GM21515 (cell line): ENCODE results near the gene CASP5.

Source experiments
- ATAC-seq: cut with Tn5 transposase; IDR thresholded peaks from one replicate; pipeline ENCODE4 v1.9.1; 2021; ENCODE audit not compliant: unreplicated experiment

The CASP5 gene

GRCh38 chr11:104968355-104968855 lies 54.6 kb downstream of the CASP5 start, which contains the start of gene CASP4:
Gene CASP4, minus strand, starts transcription at chr11:104968574. Its CDS starts 49 bp downstream, at chr11:104968525.
- peak; percentile 95 for ATAC-seq

DNA sequence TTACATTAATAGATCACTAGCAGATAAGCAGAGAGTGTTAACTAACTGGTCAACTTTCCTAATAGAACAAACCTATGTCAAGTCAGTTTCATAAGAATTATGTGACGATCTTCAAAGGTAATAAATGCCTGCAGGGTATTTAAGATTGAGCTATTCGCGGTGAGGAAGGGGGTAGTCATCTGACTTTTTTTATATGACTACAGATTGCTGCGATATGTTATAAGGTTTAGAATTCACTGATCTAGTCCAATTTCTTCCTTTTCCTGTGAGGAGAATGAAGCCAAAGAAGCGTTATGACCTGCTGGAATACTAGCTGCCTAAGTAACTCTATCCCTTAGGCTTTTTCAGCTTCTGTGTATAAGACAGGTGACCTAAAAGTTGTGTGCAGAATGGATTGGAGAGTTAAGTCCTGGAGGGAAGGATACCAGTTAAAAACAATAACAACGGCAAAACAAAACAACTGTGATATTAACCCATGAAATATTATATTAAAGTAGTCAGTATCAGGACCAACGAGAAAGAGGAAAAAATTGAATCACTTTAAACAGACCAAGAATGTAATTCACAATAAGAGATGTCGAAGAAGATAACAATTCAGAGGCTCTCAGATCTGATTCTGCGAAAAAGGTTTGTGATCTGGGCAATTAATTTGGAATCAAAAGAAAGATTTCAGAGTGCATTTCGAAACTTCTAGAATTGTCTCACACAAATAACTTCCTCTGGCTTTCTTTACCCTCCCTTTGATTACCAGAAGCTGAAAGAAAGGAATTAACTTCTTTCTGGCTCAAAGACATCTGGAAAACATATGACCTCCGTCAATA lies 55.2 kb downstream of the CASP5 start:
- ATAC-seq = peak; percentile 17

DNA sequence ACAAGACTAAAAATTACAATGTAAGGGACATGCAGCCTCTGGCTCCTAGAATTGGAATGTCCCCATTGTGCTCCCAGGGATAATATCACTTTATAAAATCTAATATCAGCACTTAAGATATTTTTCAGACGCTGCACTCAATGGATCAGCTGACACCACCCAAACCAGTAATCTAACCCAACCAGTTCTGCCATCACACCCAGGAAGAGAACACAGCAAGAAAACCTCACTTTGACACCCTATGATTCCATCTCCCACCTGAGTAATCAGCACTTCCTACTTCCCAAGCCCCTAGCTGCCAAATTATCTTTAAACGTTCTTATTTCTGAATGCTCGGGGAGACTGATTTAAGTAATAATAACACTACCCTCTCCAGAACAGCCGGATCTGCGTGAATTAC lies 57.2 kb downstream of the CASP5 start:
- no peak for ATAC-seq

GRCh38 chr11:104964247-104964646 lies 58.7 kb downstream of the CASP5 start:
- no peak for ATAC-seq

GRCh38 chr11:104962852-104963251 lies 60.1 kb downstream of the CASP5 start:
- no peak for ATAC-seq

DNA sequence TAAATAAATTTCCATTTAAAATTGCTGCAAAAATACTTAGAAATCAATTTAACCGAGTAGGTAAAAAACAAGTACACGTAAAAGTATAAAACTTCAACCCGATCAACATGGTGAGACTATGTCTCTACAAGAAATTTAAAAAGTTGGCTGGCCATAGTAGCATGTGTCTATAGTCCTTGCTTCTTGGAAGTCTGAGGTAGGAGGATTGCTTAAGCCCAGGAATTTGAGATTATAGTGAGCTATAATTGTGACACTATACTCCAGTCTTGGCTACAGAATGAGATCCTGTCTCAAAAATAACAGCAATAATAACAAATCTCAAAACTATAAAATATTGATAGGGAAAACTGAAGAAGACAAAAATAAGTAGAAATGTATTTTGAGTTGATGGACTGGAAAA lies 65.7 kb downstream of the CASP5 start:
- no peak for ATAC-seq

DNA sequence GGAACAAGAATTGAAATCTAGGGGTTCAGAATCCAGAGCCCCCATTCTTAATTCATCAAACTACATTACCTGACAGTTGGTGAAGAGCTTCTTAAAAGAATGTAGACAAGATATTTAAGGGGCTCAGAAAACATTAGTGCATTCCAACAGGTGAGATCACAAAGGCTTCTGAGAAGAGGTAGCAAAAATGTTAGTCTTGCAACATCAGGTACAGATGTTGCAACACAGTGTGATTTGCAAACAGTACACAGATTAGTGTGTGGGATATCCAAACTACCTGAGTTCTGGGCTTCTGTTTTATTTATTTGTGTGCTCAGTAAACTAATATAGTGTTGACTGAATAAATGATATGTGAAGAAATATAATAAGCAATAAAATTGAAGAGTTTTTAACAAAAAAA lies 66.4 kb downstream of the CASP5 start:
- ATAC-seq = no peak

- ATAC-seq = peak; percentile 95
Observed at GRCh38 chr11:104946907-104947306, 76.1 kb downstream of the CASP5 start.
